ENCODE data around the gene ZFP3.
"Not testable (repeated sequence)": the region's sequence is repeated elsewhere in the genome, so short reads cannot be mapped to it uniquely, and the experiment has no call there.

Gene ZFP3

GRCh38 chr17:5078106-5079028 lies at the start of gene ZFP3:
ZFP3 (plus strand) TSS chr17:5078467; CDS start chr17:5091505, 13,038 bp downstream.
- peak; percentile 45 for DNase-seq (ENCODE audit: low read depth)

DNA sequence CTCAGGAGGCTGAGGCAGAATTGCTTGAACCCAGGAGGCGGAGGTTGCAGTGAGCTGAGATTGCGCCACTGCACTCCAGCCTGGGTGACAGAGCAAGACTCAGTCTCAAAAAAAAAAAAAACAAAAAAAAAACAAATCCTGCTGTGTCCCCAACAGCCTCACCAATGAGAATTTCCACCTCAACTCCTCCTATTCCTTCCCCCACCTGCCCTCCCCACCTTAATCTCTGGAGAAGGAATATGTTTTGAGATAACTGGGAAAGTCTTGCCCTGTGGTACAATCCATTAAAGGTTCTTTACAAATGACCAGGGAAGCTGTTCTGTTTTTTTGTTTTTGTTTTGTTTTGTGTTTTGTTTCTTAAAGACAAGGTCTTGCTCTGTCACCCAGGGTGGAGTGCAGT lies 48.1 kb upstream of the ZFP3 start:
- DNase-seq (ENCODE audit: low read depth): not testable (repeated sequence)

GRCh38 chr17:5031365-5032082 lies 46.7 kb upstream of the ZFP3 start:
- no peak for DNase-seq (ENCODE audit: low read depth)

- no peak for DNase-seq (ENCODE audit: low read depth)
These were observed 45.4 kb upstream of the ZFP3 start for GRCh38 chr17:5032865-5033264.

- no peak for DNase-seq (ENCODE audit: low read depth)
These were observed 44.8 kb upstream of the ZFP3 start for GRCh38 chr17:5033352-5034015.

GRCh38 chr17:5034063-5034462 lies 44.2 kb upstream of the ZFP3 start:
- DNase-seq (ENCODE audit: low read depth): no peak

GRCh38 chr17:5034651-5035050 lies 43.6 kb upstream of the ZFP3 start:
- DNase-seq (ENCODE audit: low read depth): no peak

GRCh38 chr17:5035315-5035714 lies 43.0 kb upstream of the ZFP3 start, which contains the start of gene SLC52A1:
SLC52A1 (minus strand) TSS chr17:5035426; CDS start chr17:5034606, 820 bp downstream.
- no peak for DNase-seq (ENCODE audit: low read depth)

- no peak for DNase-seq (ENCODE audit: low read depth)
These were observed 35.9 kb upstream of the ZFP3 start for GRCh38 chr17:5042157-5043022.

DNA sequence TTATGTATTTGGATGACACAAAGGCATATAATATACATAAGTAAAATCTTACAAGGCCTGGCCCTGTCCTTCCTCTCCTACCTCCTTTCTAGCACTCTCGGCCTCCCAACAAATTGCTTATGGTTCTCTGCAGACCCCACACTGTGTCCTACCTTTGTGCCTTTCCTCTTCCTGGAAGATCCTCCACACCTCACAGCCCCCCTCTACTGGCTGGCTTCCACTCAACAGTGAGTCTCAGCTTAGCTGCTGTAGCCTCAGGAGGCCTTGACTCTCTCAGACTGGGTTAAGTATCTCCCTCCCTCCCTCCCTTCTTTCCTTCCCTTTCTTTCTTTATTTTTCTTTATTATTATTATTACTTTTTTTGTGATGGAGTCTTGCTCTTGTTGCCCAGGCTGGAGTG lies 34.7 kb upstream of the ZFP3 start:
- DNase-seq (ENCODE audit: low read depth): no peak

DNA sequence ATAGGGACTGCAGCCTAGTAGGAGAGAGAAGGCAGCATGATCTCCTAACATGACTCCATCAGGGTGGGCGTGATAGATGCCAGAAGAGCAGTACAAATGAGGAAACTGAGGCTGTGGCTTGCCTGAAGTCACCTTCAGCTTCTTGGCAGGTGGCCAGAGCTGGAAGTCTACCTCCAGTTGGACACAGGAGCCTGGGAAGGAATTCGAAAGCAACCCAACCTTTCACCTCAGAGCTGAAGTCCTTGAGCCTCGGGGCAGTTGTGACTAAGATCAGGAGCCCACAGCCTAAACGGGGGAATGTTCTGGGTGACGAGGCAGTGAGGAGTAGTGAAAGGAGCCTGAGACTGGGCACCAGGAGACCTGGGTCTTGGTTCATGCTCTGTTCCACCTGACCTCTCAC lies 33.6 kb upstream of the ZFP3 start:
- DNase-seq (ENCODE audit: low read depth): no peak

GRCh38 chr17:5045496-5045895 lies 32.8 kb upstream of the ZFP3 start:
- DNase-seq (ENCODE audit: low read depth): no peak

GRCh38 chr17:5047446-5047845 lies 30.8 kb upstream of the ZFP3 start:
- DNase-seq (ENCODE audit: low read depth): no peak

DNA sequence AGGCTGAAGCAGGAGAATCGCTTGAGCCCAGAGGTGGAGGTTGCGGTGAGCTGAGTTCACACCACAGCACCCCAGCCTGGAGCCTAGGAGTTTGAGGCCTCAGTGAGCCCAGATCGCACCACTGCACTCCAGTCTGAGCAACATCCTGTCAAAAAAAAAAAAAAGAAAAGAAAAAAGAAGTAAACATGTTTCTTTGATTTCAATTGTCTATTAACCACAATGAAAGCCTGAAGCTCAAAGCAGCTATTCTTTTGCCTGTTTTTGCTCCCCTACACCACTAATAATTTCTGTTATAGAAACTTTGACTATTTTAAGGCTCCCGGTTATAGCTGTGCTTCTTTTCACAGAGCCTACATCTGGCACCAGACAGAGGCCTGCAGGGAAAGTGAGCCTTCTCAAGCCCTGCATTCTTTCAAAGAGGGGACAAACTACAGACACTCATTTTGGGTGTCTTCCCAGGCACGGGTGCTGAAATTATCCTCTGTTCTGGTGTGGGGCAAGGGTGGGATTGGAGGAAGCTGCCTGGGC lies 28.9 kb upstream of the ZFP3 start:
- no peak for DNase-seq (ENCODE audit: low read depth)

DNA sequence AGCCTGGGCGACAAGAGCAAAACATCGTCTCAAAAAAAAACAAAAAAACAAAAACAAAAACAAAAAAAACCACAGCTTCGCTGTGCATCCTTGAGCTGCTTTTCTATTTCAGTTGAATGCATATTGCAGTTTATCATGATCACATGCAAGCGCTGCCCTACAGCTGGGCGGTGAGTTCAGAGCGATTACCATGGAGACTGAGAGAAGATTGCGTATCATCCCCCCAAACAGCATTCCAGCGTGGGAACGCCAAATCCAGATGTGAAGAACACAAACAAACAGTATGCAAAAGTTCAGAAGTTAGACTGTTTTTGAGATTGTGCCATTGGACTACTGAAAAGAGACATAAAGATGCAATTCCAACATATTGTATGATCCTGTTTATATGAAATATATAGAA lies 28.0 kb upstream of the ZFP3 start:
- DNase-seq (ENCODE audit: low read depth): no peak

- no peak for DNase-seq (ENCODE audit: low read depth)
These were observed 22.7 kb upstream of the ZFP3 start for GRCh38 chr17:5055543-5055942.

GRCh38 chr17:5065227-5065744 lies 13.0 kb upstream of the ZFP3 start:
- no peak for DNase-seq (ENCODE audit: low read depth)

DNA sequence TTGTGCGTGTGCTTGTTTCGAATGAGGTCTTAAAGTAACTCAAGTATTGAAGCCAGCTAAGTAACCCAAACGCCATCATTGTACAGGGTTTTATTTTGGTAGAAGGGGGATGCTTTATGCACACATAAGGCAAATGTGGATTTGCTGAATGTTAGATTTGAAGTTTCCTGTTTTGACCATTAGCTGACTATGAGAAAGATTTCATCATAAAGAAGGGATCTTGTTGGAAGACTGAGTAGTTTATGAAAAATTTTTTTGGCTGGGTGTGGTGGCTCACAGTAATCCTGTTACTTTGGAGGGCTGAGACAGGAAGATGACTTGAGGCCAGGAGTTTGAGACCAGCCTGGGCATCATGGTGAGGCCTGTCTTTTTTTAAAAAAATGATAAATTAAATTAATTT lies 10.0 kb upstream of the ZFP3 start:
- DNase-seq (ENCODE audit: low read depth): no peak

- DNase-seq (ENCODE audit: low read depth): no peak
These were observed 8.5 kb upstream of the ZFP3 start for GRCh38 chr17:5069724-5070123.

- not testable (repeated sequence) for DNase-seq (ENCODE audit: low read depth)
These were observed 2.8 kb upstream of the ZFP3 start for GRCh38 chr17:5075472-5075871.

DNA sequence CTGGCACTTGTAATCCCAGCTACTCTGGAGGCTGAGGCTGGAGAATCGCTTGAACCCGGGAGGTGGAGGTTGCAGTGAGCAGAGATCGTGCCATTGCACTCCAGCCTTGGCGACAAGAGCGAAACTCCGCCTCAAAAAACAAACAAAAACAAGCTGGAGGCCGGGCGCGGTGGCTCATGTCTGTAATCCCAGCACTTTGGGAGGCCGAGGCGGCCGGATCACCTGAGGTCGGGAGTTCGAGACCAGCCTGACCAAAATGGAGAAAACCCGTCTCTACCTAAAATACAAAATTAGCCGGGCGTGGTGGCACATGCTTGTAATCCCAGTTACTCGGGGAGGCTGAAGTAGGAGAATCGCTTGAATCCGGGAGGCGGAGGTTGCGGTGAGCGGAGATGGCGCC lies 992 bp upstream of the ZFP3 start:
- DNase-seq (ENCODE audit: low read depth): not testable (repeated sequence)

Measured in GM04504 (cell line).